Endothelial cell of umbilical vein (primary cell): ENCODE measurements around the gene NSFL1C. TPM values are rescaled to one million over a fixed set of nuclear protein-coding genes. Genes with fewer than 3 reads are reported as not detected.

Experiments
- BruUV-seq: library from RNA; stranded (reverse); fragments of 400-500 nt; replicated peaks from 2 replicates; lab custom pipeline; 2021; lab: Mats Ljungman, UMichigan
- CTCF ChIA-PET: fragments of 300-600, 350-600 bp; sonication (Branson Sonifier 250); formaldehyde crosslinking; loops from one replicate; lab custom pipeline; 2021; ENCODE audit warnings: antibody characterized with exemption, inconsistent platforms; lab: Charles Lee
- POLR2A ChIA-PET: fragments of 300-600, 350-600 bp; sonication (Branson Sonifier 250); formaldehyde crosslinking; loops from one replicate; lab custom pipeline; 2021; ENCODE audit warnings: antibody characterized with exemption, inconsistent platforms; lab: Charles Lee
- DNase-seq: peaks from one replicate; pipeline ENCODE4 v3.0.0-alpha.2; 2011; ENCODE audit warnings: low read depth, low spot score
- FAIRE-seq: peaks from 2 replicates; lab custom pipeline; 2011; peaks lifted over from hg19 to GRCh38; lab: Jason Lieb, UNC
- H2AFZ ChIP-seq: 2 replicates; pipeline ENCODE4 v1.6.0; 2012; ENCODE audit warnings: low read depth, low read length, control low read depth, inconsistent platforms
- H3K27ac ChIP-seq: 2 replicates; pipeline ENCODE4 v1.5.1; 2011; ENCODE audit warnings: low read depth, mild to moderate bottlenecking, control low read depth, low read length, moderate library complexity; ENCODE audit not compliant: insufficient read depth
- H3K27me3 ChIP-seq, 2 experiments: 2 replicates each; pipeline versions ENCODE4 v1.6.0 to v1.6.1; 2011; ENCODE audit warnings: low read length in 2 of 2, mixed read lengths in 1 of 2; ENCODE audit not compliant: control insufficient read depth in 2 of 2, insufficient read depth in 2 of 2
- H3K36me3 ChIP-seq, 2 experiments: 2 replicates in 1 of 2; 3 replicates in 1 of 2; pipeline ENCODE4 v1.5.1; 2011; ENCODE audit warnings: low read length in 2 of 2, mild to moderate bottlenecking in 1 of 2, moderate library complexity in 1 of 2; ENCODE audit not compliant: control insufficient read depth in 2 of 2, insufficient read depth in 2 of 2; ENCODE audit errors: extremely low read depth in 1 of 2
- H3K4me1 ChIP-seq: 3 replicates; pipeline ENCODE4 v1.5.1; 2011; ENCODE audit warnings: mild to moderate bottlenecking, low read length; ENCODE audit not compliant: control insufficient read depth, insufficient read depth; ENCODE audit errors: extremely low read depth
- H3K4me2 ChIP-seq: 2 replicates; pipeline ENCODE4 v1.6.1; 2011; ENCODE audit warnings: low read length, control low read depth, mixed read lengths; ENCODE audit not compliant: insufficient read depth
- H3K4me3 ChIP-seq, 3 experiments: fragments of 200-600 bp in 1 of 3; sonication (generic), shearing (Covaris generic) in 1 of 3; replicated peaks in 1 of 3; 2 replicates each; pipeline ENCODE4 v1.5.1; 2011 to 2016; ENCODE audit warnings: control low read depth in 3 of 3, low read length in 3 of 3, mild to moderate bottlenecking in 2 of 3, inconsistent platforms in 1 of 3, low read depth in 1 of 3, moderate library complexity in 1 of 3; ENCODE audit not compliant: insufficient read depth in 1 of 3
- H3K79me2 ChIP-seq: 2 replicates; pipeline ENCODE4 v1.6.0; 2012; ENCODE audit warnings: low read length, inconsistent platforms; ENCODE audit not compliant: control insufficient read depth, insufficient read depth
- H3K9ac ChIP-seq: replicated peaks from 2 replicates; pipeline ENCODE3; 2011; ENCODE audit warnings: low read length, control low read depth; ENCODE audit not compliant: insufficient read depth; ENCODE audit errors: extremely low read depth
- H3K9me1 ChIP-seq: replicated peaks from 3 replicates; pipeline ENCODE4 v1.6.0; 2011; ENCODE audit warnings: mild to moderate bottlenecking, low read length; ENCODE audit not compliant: control insufficient read depth, insufficient read depth; ENCODE audit errors: extremely low read depth
- H3K9me3 ChIP-seq: replicated peaks from 2 replicates; pipeline ENCODE4 v1.5.1; 2012; ENCODE audit warnings: low read length, inconsistent platforms; ENCODE audit not compliant: control insufficient read depth, insufficient read depth
- H4K20me1 ChIP-seq: replicated peaks from 2 replicates; pipeline ENCODE3; 2011; ENCODE audit warnings: mild to moderate bottlenecking, low read length; ENCODE audit not compliant: control insufficient read depth, insufficient read depth; ENCODE audit errors: extremely low read depth
- CTCF ChIP-seq, 2 donors: IDR thresholded peaks; 1 replicate in 1 of 2; 2 replicates in 1 of 2; pipeline ENCODE4 v1.5.1; 2011; ENCODE audit warnings: low read length in 2 of 2, mild to moderate bottlenecking in 2 of 2, moderate library complexity in 2 of 2, control low read depth in 1 of 2, inconsistent platforms in 1 of 2, low read depth in 1 of 2; ENCODE audit not compliant: insufficient read depth in 1 of 2; ENCODE audit errors: extremely low read depth in 1 of 2
- EZH2 ChIP-seq: IDR thresholded peaks from 2 replicates; pipeline ENCODE4 v1.6.1; 2012; ENCODE audit warnings: borderline replicate concordance, low read depth, mild to moderate bottlenecking, moderate library complexity, low read length, inconsistent platforms; ENCODE audit not compliant: severe bottlenecking
- FOS ChIP-seq: IDR thresholded peaks from 2 replicates; pipeline ENCODE4 v1.6.1; 2011; ENCODE audit warnings: mild to moderate bottlenecking, low read length, moderate library complexity, borderline replicate concordance; ENCODE audit not compliant: insufficient read depth
- GATA2 ChIP-seq: IDR thresholded peaks from 2 replicates; pipeline ENCODE4 v1.7.0; 2011; ENCODE audit warnings: low read depth, mild to moderate bottlenecking, moderate library complexity, mixed read lengths, low read length; ENCODE audit not compliant: insufficient read length, insufficient read depth
- JUN ChIP-seq: IDR thresholded peaks from 2 replicates; pipeline ENCODE4 v1.6.1; 2011; ENCODE audit warnings: borderline replicate concordance, low read depth; ENCODE audit not compliant: insufficient read length, insufficient read depth
- MAX ChIP-seq: IDR thresholded peaks from 2 replicates; pipeline ENCODE4 v1.6.1; 2011; ENCODE audit not compliant: insufficient read depth, insufficient read length
- MYC ChIP-seq: IDR thresholded peaks from one replicate; pipeline ENCODE4 v1.6.1; 2011; ENCODE audit warnings: mild to moderate bottlenecking, low read depth, low read length
- POLR2A ChIP-seq: IDR thresholded peaks from 2 replicates; pipeline ENCODE4 v1.6.1; 2012; ENCODE audit warnings: low read depth, mild to moderate bottlenecking, control low read depth, low read length
- POLR2AphosphoS5 ChIP-seq: IDR thresholded peaks from 2 replicates; pipeline ENCODE4 v1.6.1; 2012; ENCODE audit warnings: low read depth, mild to moderate bottlenecking, control low read depth, low read length, moderate library complexity; ENCODE audit not compliant: insufficient read depth
- dilution Hi-C: fragments of 300-500 bp; cut with MboI; formaldehyde crosslinking; loops from one replicate; pipeline ENCODE4 v1.15.0; 2019; ENCODE audit warnings: low sequenced_read_pairs; ENCODE audit not compliant: extremely low pct_ligation_motif_present
- intact Hi-C: fragments of 100-400 bp; cut with micrococcal nuclease; formaldehyde crosslinking; loops from one replicate; pipeline ENCODE4 v1.10.0; 2022
- polyA plus RNA-seq, 4 experiments: library from polyadenylated mRNA; depleted of rRNA in 3 of 4; stranded (reverse) in 3 of 4; unstranded in 1 of 4; fragments of >200 nt; gene quantifications; 2 replicates each; pipeline versions ENCODE4 v1.2.1 to v1.2.3, GENCODE V29; 2011 to 2012; ENCODE audit warnings: missing spikeins in 1 of 4
- total RNA-seq: library from RNA; stranded (reverse); gene quantifications from 2 replicates; pipeline ENCODE4 v1.2.3, GENCODE V29; 2021

Gene NSFL1C
- total and polyA plus RNA-seq, 2 donors (not counting 3 experiments of a cell fraction or from before 2014, with no cell fraction given): 27.3 to 95.7 TPM

- Histone ChIP-seq H3K36me3 (no peaks in the 10 kb centered on the region), H4K20me1 (no peaks in the 10 kb centered on the region), H3K4me2 (no peak overlapping the region), H3K9me1 (no peaks in the 10 kb centered on the region), H3K9me3 (peaks cover 1% of the 10 kb centered on the region), H3K79me2 (no peaks in the 10 kb centered on the region), H2AFZ (no peak overlapping the region), H3K27ac (peak overlapping the region; percentile 63), H3K4me1 (peaks cover 31% of the 10 kb centered on the region), H3K4me3 (no peak overlapping the region), H3K9ac (no peak overlapping the region), H3K27me3 (no peaks in the 10 kb centered on the region)
- no TSS peak for BruUV-seq
- dilution Hi-C loops: no loop called here
- ChIA-PET CTCF (interaction anchor here (0.8 to 0.9 kb wide), 3 partner anchors 9 to 21 kb away, joined by 3 to 4 read pairs (median 4); no protein-coding TSS in a partner anchor), POLR2A (no interaction called here)
- intact Hi-C loops: loop anchor here (1.0 kb wide), 1 partner anchor 20 kb away; no protein-coding TSS in a partner anchor
- TF ChIP-seq FOS (peak; percentile 100), GATA2 (peak; percentile 66), EZH2 (no peak), POLR2AphosphoS5 (peak; percentile 97), MAX (no peak), POLR2A (no peak), JUN (peak; percentile 96), CTCF (IDR thresholded peaks at IDR 0.05; ENCODE audit: extremely low read depth in 1 of 2, insufficient read depth in 1 of 2, low read depth in 1 of 2, low read length in 2 of 2) (no peak), MYC (peak; percentile 84)
- FAIRE-seq (peak; percentile 82), DNase-seq (peak; percentile 80)
Measured at GRCh38 chr20:1415667-1416468, 50.8 kb downstream of the NSFL1C start.
